ENCODE results near the gene EFCAB8.

EFCAB8 gene

GRCh38 chr20:33010674-33011449, 152.1 kb downstream of the EFCAB8 start:
- no peak for DNase-seq

Measured in amniotic stem cell (primary cell).